ENCODE results near the gene DGAT2L6.

DNA sequence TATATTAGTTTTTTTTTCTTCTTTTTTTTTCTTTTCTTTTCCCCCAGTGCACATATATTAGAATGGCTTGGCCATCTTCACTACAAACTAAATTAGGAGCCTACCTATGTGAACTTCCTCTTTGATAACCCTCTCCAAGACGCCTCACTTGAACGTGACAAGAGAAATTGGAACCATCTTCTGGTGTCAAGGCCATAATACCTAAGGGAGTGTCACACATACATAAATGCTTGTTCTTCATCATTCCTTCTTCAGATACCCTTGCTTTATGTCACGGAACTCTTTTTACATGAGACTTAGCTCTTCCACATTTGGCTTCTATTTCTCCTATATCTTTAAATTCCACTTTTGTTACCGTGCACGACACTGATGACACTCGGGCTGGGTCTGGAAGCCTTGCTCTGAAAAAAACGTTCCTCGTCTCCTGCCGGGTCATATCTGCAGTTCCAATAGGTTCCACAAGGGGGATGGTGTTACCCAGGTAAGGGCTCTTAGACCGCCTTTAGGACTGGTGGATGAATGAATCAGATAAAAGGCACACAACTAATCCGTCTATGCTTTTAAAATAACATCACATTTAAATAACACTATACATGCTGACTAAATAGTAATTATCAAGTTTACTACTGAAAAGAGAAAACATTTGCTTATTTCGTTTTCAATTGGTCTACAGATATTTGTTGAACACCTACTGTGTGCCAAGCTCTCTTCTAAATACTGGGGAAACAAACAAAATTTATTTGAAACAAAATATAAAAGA, 19.9 kb downstream of the DGAT2L6 start:
- TF ChIP-seq, protein P1, sequence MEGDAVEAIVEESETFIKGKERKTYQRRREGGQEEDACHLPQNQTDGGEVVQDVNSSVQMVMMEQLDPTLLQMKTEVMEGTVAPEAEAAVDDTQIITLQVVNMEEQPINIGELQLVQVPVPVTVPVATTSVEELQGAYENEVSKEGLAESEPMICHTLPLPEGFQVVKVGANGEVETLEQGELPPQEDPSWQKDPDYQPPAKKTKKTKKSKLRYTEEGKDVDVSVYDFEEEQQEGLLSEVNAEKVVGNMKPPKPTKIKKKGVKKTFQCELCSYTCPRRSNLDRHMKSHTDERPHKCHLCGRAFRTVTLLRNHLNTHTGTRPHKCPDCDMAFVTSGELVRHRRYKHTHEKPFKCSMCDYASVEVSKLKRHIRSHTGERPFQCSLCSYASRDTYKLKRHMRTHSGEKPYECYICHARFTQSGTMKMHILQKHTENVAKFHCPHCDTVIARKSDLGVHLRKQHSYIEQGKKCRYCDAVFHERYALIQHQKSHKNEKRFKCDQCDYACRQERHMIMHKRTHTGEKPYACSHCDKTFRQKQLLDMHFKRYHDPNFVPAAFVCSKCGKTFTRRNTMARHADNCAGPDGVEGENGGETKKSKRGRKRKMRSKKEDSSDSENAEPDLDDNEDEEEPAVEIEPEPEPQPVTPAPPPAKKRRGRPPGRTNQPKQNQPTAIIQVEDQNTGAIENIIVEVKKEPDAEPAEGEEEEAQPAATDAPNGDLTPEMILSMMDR (IDR thresholded peaks at IDR 0.05): peak in 4 of 5 experiments; percentile 18 to 50 (median 32)
- no peak for TF ChIP-seq POLR2A (IDR thresholded peaks at IDR 0.05)
- no peak for TF ChIP-seq EP300 (IDR thresholded peaks at IDR 0.05)

Measured in tibial nerve (tissue), 4 donors.